ENCODE measurements around the gene TRIM27. TPM values are rescaled to one million over a fixed set of nuclear protein-coding genes. Genes with fewer than 3 reads are reported as not detected.

TRIM27 gene
- total RNA-seq, 1 donor from 2014 or later, result 80.5 TPM

GRCh38 chr6:28865401-28866204 is 58.2 kb downstream of the TRIM27 start:
- no peak overlapping the region for H3K4me3 ChIP-seq (ENCODE audit: low read depth, low read length)
- DNase-seq (ENCODE audit: low read depth), result no peak
- no peak for TF ChIP-seq CTCF (conservative IDR thresholded peaks at IDR 0.05; ENCODE audit: low read depth, low read length)

GRCh38 chr6:28864326-28864923 is 59.4 kb downstream of the TRIM27 start:
- TF ChIP-seq CTCF (conservative IDR thresholded peaks at IDR 0.05; ENCODE audit: low read depth, low read length), result peak; percentile 22
- H3K4me3 ChIP-seq (ENCODE audit: low read depth, low read length), result peak overlapping the region; percentile 70
- DNase-seq (ENCODE audit: low read depth), result no peak

GRCh38 chr6:28863604-28864325 is 60.0 kb downstream of the TRIM27 start:
- TF ChIP-seq CTCF (conservative IDR thresholded peaks at IDR 0.05; ENCODE audit: low read depth, low read length), result no peak
- no peak for DNase-seq (ENCODE audit: low read depth)
- H3K4me3 ChIP-seq (ENCODE audit: low read depth, low read length), result peak overlapping the region; percentile 70

- no peak overlapping the region for H3K4me3 ChIP-seq (ENCODE audit: low read depth, low read length)
- DNase-seq (ENCODE audit: low read depth), result no peak
- TF ChIP-seq CTCF (conservative IDR thresholded peaks at IDR 0.05; ENCODE audit: low read depth, low read length), result no peak
Measured at GRCh38 chr6:28862077-28862476, 61.7 kb downstream of the TRIM27 start.

GRCh38 chr6:28861339-28861738 is 62.4 kb downstream of the TRIM27 start:
- TF ChIP-seq CTCF (conservative IDR thresholded peaks at IDR 0.05; ENCODE audit: low read depth, low read length), result no peak
- DNase-seq (ENCODE audit: low read depth), result no peak
- no peak overlapping the region for H3K4me3 ChIP-seq (ENCODE audit: low read depth, low read length)

GRCh38 chr6:28860581-28860980 is 63.2 kb downstream of the TRIM27 start:
- TF ChIP-seq CTCF (conservative IDR thresholded peaks at IDR 0.05; ENCODE audit: low read depth, low read length), result no peak
- no peak for DNase-seq (ENCODE audit: low read depth)
- H3K4me3 ChIP-seq (ENCODE audit: low read depth, low read length), result no peak overlapping the region

All from epithelial cell of proximal tubule (primary cell).